Endothelial cell of umbilical vein (primary cell): Measurements from ENCODE around the gene AKAP13. TPM values are rescaled to one million over a fixed set of nuclear protein-coding genes. Genes with fewer than 3 reads are reported as not detected.

Experiments
- BruUV-seq: library from RNA; stranded (reverse); fragments of 400-500 nt; replicated peaks from 2 replicates; lab custom pipeline; 2021; lab: Mats Ljungman, UMichigan
- CTCF ChIA-PET: fragments of 300-600, 350-600 bp; sonication (Branson Sonifier 250); formaldehyde crosslinking; loops from one replicate; lab custom pipeline; 2021; ENCODE audit warnings: antibody characterized with exemption, inconsistent platforms; lab: Charles Lee
- POLR2A ChIA-PET: fragments of 300-600, 350-600 bp; sonication (Branson Sonifier 250); formaldehyde crosslinking; loops from one replicate; lab custom pipeline; 2021; ENCODE audit warnings: antibody characterized with exemption, inconsistent platforms; lab: Charles Lee
- DNase-seq: peaks from one replicate; pipeline ENCODE4 v3.0.0-alpha.2; 2011; ENCODE audit warnings: low read depth, low spot score
- FAIRE-seq: peaks from 2 replicates; lab custom pipeline; 2011; peaks lifted over from hg19 to GRCh38; lab: Jason Lieb, UNC
- H2AFZ ChIP-seq: 2 replicates; pipeline ENCODE4 v1.6.0; 2012; ENCODE audit warnings: low read depth, low read length, control low read depth, inconsistent platforms
- H3K27ac ChIP-seq: 2 replicates; pipeline ENCODE4 v1.5.1; 2011; ENCODE audit warnings: low read depth, mild to moderate bottlenecking, control low read depth, low read length, moderate library complexity; ENCODE audit not compliant: insufficient read depth
- H3K27me3 ChIP-seq, 2 experiments: 2 replicates each; pipeline versions ENCODE4 v1.6.0 to v1.6.1; 2011; ENCODE audit warnings: low read length in 2 of 2, mixed read lengths in 1 of 2; ENCODE audit not compliant: control insufficient read depth in 2 of 2, insufficient read depth in 2 of 2
- H3K36me3 ChIP-seq, 2 experiments: 2 replicates in 1 of 2; 3 replicates in 1 of 2; pipeline ENCODE4 v1.5.1; 2011; ENCODE audit warnings: low read length in 2 of 2, mild to moderate bottlenecking in 1 of 2, moderate library complexity in 1 of 2; ENCODE audit not compliant: control insufficient read depth in 2 of 2, insufficient read depth in 2 of 2; ENCODE audit errors: extremely low read depth in 1 of 2
- H3K4me1 ChIP-seq: 3 replicates; pipeline ENCODE4 v1.5.1; 2011; ENCODE audit warnings: mild to moderate bottlenecking, low read length; ENCODE audit not compliant: control insufficient read depth, insufficient read depth; ENCODE audit errors: extremely low read depth
- H3K4me2 ChIP-seq: 2 replicates; pipeline ENCODE4 v1.6.1; 2011; ENCODE audit warnings: low read length, control low read depth, mixed read lengths; ENCODE audit not compliant: insufficient read depth
- H3K4me3 ChIP-seq, 3 experiments: fragments of 200-600 bp in 1 of 3; sonication (generic), shearing (Covaris generic) in 1 of 3; replicated peaks in 1 of 3; 2 replicates each; pipeline ENCODE4 v1.5.1; 2011 to 2016; ENCODE audit warnings: control low read depth in 3 of 3, low read length in 3 of 3, mild to moderate bottlenecking in 2 of 3, inconsistent platforms in 1 of 3, low read depth in 1 of 3, moderate library complexity in 1 of 3; ENCODE audit not compliant: insufficient read depth in 1 of 3
- H3K79me2 ChIP-seq: 2 replicates; pipeline ENCODE4 v1.6.0; 2012; ENCODE audit warnings: low read length, inconsistent platforms; ENCODE audit not compliant: control insufficient read depth, insufficient read depth
- H3K9ac ChIP-seq: replicated peaks from 2 replicates; pipeline ENCODE3; 2011; ENCODE audit warnings: low read length, control low read depth; ENCODE audit not compliant: insufficient read depth; ENCODE audit errors: extremely low read depth
- H3K9me1 ChIP-seq: replicated peaks from 3 replicates; pipeline ENCODE4 v1.6.0; 2011; ENCODE audit warnings: mild to moderate bottlenecking, low read length; ENCODE audit not compliant: control insufficient read depth, insufficient read depth; ENCODE audit errors: extremely low read depth
- H3K9me3 ChIP-seq: replicated peaks from 2 replicates; pipeline ENCODE4 v1.5.1; 2012; ENCODE audit warnings: low read length, inconsistent platforms; ENCODE audit not compliant: control insufficient read depth, insufficient read depth
- H4K20me1 ChIP-seq: replicated peaks from 2 replicates; pipeline ENCODE3; 2011; ENCODE audit warnings: mild to moderate bottlenecking, low read length; ENCODE audit not compliant: control insufficient read depth, insufficient read depth; ENCODE audit errors: extremely low read depth
- FOS ChIP-seq: IDR thresholded peaks from 2 replicates; pipeline ENCODE4 v1.6.1; 2011; ENCODE audit warnings: mild to moderate bottlenecking, low read length, moderate library complexity, borderline replicate concordance; ENCODE audit not compliant: insufficient read depth
- GATA2 ChIP-seq: IDR thresholded peaks from 2 replicates; pipeline ENCODE4 v1.7.0; 2011; ENCODE audit warnings: low read depth, mild to moderate bottlenecking, moderate library complexity, mixed read lengths, low read length; ENCODE audit not compliant: insufficient read length, insufficient read depth
- JUN ChIP-seq: IDR thresholded peaks from 2 replicates; pipeline ENCODE4 v1.6.1; 2011; ENCODE audit warnings: borderline replicate concordance, low read depth; ENCODE audit not compliant: insufficient read length, insufficient read depth
- MYC ChIP-seq: IDR thresholded peaks from one replicate; pipeline ENCODE4 v1.6.1; 2011; ENCODE audit warnings: mild to moderate bottlenecking, low read depth, low read length
- POLR2A ChIP-seq: IDR thresholded peaks from 2 replicates; pipeline ENCODE4 v1.6.1; 2012; ENCODE audit warnings: low read depth, mild to moderate bottlenecking, control low read depth, low read length
- POLR2AphosphoS5 ChIP-seq: IDR thresholded peaks from 2 replicates; pipeline ENCODE4 v1.6.1; 2012; ENCODE audit warnings: low read depth, mild to moderate bottlenecking, control low read depth, low read length, moderate library complexity; ENCODE audit not compliant: insufficient read depth
- dilution Hi-C: fragments of 300-500 bp; cut with MboI; formaldehyde crosslinking; loops from one replicate; pipeline ENCODE4 v1.15.0; 2019; ENCODE audit warnings: low sequenced_read_pairs; ENCODE audit not compliant: extremely low pct_ligation_motif_present
- intact Hi-C: fragments of 100-400 bp; cut with micrococcal nuclease; formaldehyde crosslinking; loops from one replicate; pipeline ENCODE4 v1.10.0; 2022
- polyA plus RNA-seq, 4 experiments: library from polyadenylated mRNA; depleted of rRNA in 3 of 4; stranded (reverse) in 3 of 4; unstranded in 1 of 4; fragments of >200 nt; gene quantifications; 2 replicates each; pipeline versions ENCODE4 v1.2.1 to v1.2.3, GENCODE V29; 2011 to 2012; ENCODE audit warnings: missing spikeins in 1 of 4
- total RNA-seq: library from RNA; stranded (reverse); gene quantifications from 2 replicates; pipeline ENCODE4 v1.2.3, GENCODE V29; 2021
- TF ChIP-seq, protein P1 (sequence below), 2 donors: IDR thresholded peaks; 1 replicate in 1 of 2; 2 replicates in 1 of 2; pipeline ENCODE4 v1.5.1; 2011; ENCODE audit warnings: low read length in 2 of 2, mild to moderate bottlenecking in 2 of 2, moderate library complexity in 2 of 2, control low read depth in 1 of 2, inconsistent platforms in 1 of 2, low read depth in 1 of 2; ENCODE audit not compliant: insufficient read depth in 1 of 2; ENCODE audit errors: extremely low read depth in 1 of 2
- TF ChIP-seq, protein P2 (sequence below): IDR thresholded peaks from 2 replicates; pipeline ENCODE4 v1.6.1; 2011; ENCODE audit not compliant: insufficient read depth, insufficient read length

AKAP13 gene
- total and polyA plus RNA-seq, 2 donors (not counting 3 experiments of a cell fraction or from before 2014, with no cell fraction given), result 22.8 to 87.8 TPM

DNA sequence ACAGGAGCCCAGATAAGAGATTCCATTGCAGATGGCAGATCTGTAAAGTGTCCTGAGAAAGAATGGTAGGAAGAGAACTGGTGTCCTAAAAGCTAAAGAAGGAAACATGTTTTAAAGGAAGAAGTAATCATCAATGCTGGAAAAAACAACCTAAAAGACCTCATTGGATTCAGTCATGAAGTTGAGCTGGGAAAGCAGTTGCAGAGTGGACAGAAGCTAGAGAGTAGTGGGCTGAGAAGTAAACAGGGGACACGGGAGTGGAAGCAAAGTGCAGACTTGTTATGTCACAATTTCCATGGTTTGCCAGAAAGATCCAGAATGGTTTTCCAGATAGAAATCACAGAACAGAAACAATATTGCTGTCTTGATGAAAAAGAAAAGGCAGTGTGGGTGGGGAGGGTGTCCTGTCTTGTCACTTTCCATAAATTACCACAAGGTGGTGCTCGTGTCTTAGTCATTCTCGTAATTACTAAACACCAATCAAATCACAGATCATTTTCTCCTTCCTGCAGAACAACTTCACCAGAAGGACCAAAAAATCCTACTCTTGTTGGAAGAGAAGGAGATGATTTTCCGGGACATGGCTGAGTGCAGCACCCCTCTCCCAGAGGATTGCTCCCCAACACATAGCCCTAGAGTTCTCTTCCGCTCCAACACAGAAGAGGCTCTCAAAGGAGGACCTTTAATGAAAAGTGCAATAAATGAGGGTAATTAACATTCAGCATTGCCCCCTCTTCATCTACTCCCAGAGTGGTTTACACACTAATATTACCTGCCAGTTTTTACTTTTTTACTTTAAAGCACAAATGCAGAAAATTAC is 349.8 kb downstream of the AKAP13 start:
- TF ChIP-seq, protein P1, sequence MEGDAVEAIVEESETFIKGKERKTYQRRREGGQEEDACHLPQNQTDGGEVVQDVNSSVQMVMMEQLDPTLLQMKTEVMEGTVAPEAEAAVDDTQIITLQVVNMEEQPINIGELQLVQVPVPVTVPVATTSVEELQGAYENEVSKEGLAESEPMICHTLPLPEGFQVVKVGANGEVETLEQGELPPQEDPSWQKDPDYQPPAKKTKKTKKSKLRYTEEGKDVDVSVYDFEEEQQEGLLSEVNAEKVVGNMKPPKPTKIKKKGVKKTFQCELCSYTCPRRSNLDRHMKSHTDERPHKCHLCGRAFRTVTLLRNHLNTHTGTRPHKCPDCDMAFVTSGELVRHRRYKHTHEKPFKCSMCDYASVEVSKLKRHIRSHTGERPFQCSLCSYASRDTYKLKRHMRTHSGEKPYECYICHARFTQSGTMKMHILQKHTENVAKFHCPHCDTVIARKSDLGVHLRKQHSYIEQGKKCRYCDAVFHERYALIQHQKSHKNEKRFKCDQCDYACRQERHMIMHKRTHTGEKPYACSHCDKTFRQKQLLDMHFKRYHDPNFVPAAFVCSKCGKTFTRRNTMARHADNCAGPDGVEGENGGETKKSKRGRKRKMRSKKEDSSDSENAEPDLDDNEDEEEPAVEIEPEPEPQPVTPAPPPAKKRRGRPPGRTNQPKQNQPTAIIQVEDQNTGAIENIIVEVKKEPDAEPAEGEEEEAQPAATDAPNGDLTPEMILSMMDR (IDR thresholded peaks at IDR 0.05; ENCODE audit: extremely low read depth in 1 of 2, insufficient read depth in 1 of 2, low read depth in 1 of 2, low read length in 2 of 2), result peak; percentile 53 to 58
- TF ChIP-seq MYC, result no peak
- no peak for TF ChIP-seq POLR2AphosphoS5
- no peak overlapping the region for H3K4me2 ChIP-seq
- H3K27me3 ChIP-seq, result no peaks in the 10 kb centered on the region
- H2AFZ ChIP-seq, result no peak overlapping the region
- H3K9ac ChIP-seq, result no peak overlapping the region
- H3K36me3 ChIP-seq, result peaks cover 18 to 26% of the 10 kb centered on the region in 2 experiments
- H3K4me3 ChIP-seq, result no peak overlapping the region
- BruUV-seq, result no TSS peak
- H3K27ac ChIP-seq, result no peak overlapping the region
- H3K9me1 ChIP-seq, result no peaks in the 10 kb centered on the region
- FAIRE-seq, result peak; percentile 84
- dilution Hi-C loops, result no loop called here
- intact Hi-C loops, result loop anchor here (1.0 to 5.0 kb wide), 4 partner anchors 62 to 137 kb away; partner anchors contain the start of gene KLHL25
- peak; percentile 74 for DNase-seq
- ChIA-PET POLR2A (no interaction called here), CTCF (interaction anchor here (0.7 to 4.1 kb wide), 21 partner anchors 9 to 434 kb away, joined by 3 to 56 read pairs (median 5); partner anchors contain the start of gene AKAP13)
- no peaks in the 10 kb centered on the region for H3K79me2 ChIP-seq
- peaks cover 3% of the 10 kb centered on the region for H3K9me3 ChIP-seq
- H4K20me1 ChIP-seq, result no peaks in the 10 kb centered on the region
- no peaks in the 10 kb centered on the region for H3K4me1 ChIP-seq

DNA sequence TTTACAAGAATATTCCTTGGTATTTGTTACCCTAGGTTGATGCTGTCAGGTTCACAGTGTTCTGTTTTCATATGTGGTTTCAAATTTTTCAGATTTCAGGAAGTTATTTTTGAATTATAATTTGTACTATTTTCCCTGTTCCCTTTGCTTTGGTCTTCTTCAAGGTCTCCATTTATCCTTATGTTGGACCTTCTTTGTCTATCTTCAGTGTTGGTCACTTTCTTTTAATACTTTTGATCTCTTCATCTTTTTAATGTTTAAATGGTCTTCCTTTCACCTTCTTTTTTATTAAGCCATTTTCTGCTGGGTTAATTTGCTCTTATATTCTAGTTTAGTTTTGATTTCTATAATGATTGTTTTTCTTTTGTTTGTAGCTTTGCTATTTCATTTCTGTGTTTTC is 353.0 kb downstream of the AKAP13 start:
- Histone ChIP-seq H4K20me1 (no peaks in the 10 kb centered on the region), H2AFZ (no peak overlapping the region), H3K9me1 (no peaks in the 10 kb centered on the region), H3K27ac (no peak overlapping the region), H3K36me3 (peaks cover 10 to 25% of the 10 kb centered on the region in 2 experiments), H3K4me2 (no peak overlapping the region), H3K9ac (no peak overlapping the region), H3K4me1 (no peaks in the 10 kb centered on the region), H3K79me2 (no peaks in the 10 kb centered on the region), H3K4me3 (no peak overlapping the region), H3K9me3 (peaks cover 3% of the 10 kb centered on the region), H3K27me3 (no peaks in the 10 kb centered on the region)
- POLR2A ChIA-PET, result no interaction called here
- TF ChIP-seq FOS (no peak), MYC (no peak), GATA2 (no peak), JUN (no peak), POLR2A (no peak)
- TF ChIP-seq, protein P1 (IDR thresholded peaks at IDR 0.05; ENCODE audit: extremely low read depth in 1 of 2, insufficient read depth in 1 of 2, low read depth in 1 of 2, low read length in 2 of 2), result no peak
- TF ChIP-seq, protein P2, sequence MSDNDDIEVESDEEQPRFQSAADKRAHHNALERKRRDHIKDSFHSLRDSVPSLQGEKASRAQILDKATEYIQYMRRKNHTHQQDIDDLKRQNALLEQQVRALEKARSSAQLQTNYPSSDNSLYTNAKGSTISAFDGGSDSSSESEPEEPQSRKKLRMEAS, result no peak
- intact Hi-C loops, result loop anchor here (5.0 kb wide), 1 partner anchor 59 kb away; the partner anchor contains the start of gene KLHL25
- DNase-seq, result no peak
- no peak for FAIRE-seq
- CTCF ChIA-PET, result no interaction called here
- dilution Hi-C loops, result no loop called here
- no TSS peak for BruUV-seq
